Lower leg skin (tissue), 4 donors: ENCODE data around the gene PERM1. TPM values are rescaled to one million over a fixed set of nuclear protein-coding genes. Genes with fewer than 3 reads are reported as not detected.

ENCODE experiments used
- DNase-seq, 2 donors: peaks; one replicate each; pipeline ENCODE4 v3.0.0-alpha.2; 2019; ENCODE audit warnings: low spot score in 2 of 2
- H3K4me3 ChIP-seq: fragments of 200-600 bp; sonication (generic); 2 replicates; pipeline ENCODE4 v1.5.1; 2017; ENCODE audit warnings: mild to moderate bottlenecking, low read depth; ENCODE audit not compliant: poor library complexity, severe bottlenecking
- CTCF ChIP-seq, 3 donors: fragments of 450-650 bp; IDR thresholded peaks; one replicate each; pipeline ENCODE4 v1.5.1; 2016; ENCODE audit warnings: antibody characterized with exemption in 3 of 3, mild to moderate bottlenecking in 3 of 3, moderate library complexity in 2 of 3
- POLR2A ChIP-seq, 2 donors: fragments of 450-650 bp; IDR thresholded peaks; one replicate each; pipeline ENCODE4 v1.6.1; 2016 to 2017; ENCODE audit warnings: antibody characterized with exemption in 2 of 2, mild to moderate bottlenecking in 1 of 2, moderate library complexity in 1 of 2
- WGBS, 2 donors: methylation state at CpG; one replicate each; pipeline ENCODE4 v1.1.5; 2018; 5-methylcytosine and 5-hydroxymethylcytosine counted together
- intact Hi-C: fragments of 100-400 bp; cut with DNase I; formaldehyde crosslinking; loops from one replicate; pipeline ENCODE4 v1.15.0; 2023; ENCODE audit warnings: low total_unique reads
- total RNA-seq, 4 donors: library from RNA; depleted of rRNA; stranded (reverse); fragments of >200 nt; gene quantifications; one replicate each; pipeline ENCODE4 v1.1.0, GENCODE V29; 2016

Gene PERM1
- total RNA-seq, 4 donors from 2014 or later, result 0.17 to 0.46 (median 0.29) TPM; not detected in 1

GRCh38 chr1:958823-959730, 22.8 kb downstream of the PERM1 start, which contains the start of gene NOC2L:
Gene NOC2L, minus strand, starts transcription at chr1:959256. Its CDS starts 16 bp downstream, at chr1:959240.
- 5% methylated on average over 36 to 50 of the region's 101 CpGs for WGBS, 2 donors
- peak; percentile 91 to 99 for DNase-seq
- intact Hi-C loops, result no loop called here
- TF ChIP-seq CTCF (IDR thresholded peaks at IDR 0.05) (no peak), POLR2A (IDR thresholded peaks at IDR 0.05) (no peak)
- peak within 1 kb of the TSS; percentile 99 for H3K4me3 ChIP-seq

GRCh38 chr1:956636-957035, 25.3 kb downstream of the PERM1 start:
- no peak overlapping the region for H3K4me3 ChIP-seq
- TF ChIP-seq CTCF (IDR thresholded peaks at IDR 0.05) (no peak), POLR2A (IDR thresholded peaks at IDR 0.05) (no peak)
- intact Hi-C loops, result no loop called here
- no peak for DNase-seq
- whole genome bisulfite sequencing, 2 donors, result 85% methylated on average over 6 to 11 of the region's 11 CpGs

GRCh38 chr1:955474-955873, 26.4 kb downstream of the PERM1 start:
- TF ChIP-seq POLR2A (IDR thresholded peaks at IDR 0.05) (no peak), CTCF (IDR thresholded peaks at IDR 0.05) (no peak)
- WGBS, 2 donors, result 72 to 87% methylated on average over 6 of the region's 6 CpGs
- DNase-seq, result no peak
- intact Hi-C loops, result no loop called here
- no peak overlapping the region for H3K4me3 ChIP-seq

- TF ChIP-seq CTCF (IDR thresholded peaks at IDR 0.05) (no peak), POLR2A (IDR thresholded peaks at IDR 0.05) (no peak)
- 92 to 96% methylated on average over 13 of the region's 13 CpGs for WGBS, 2 donors
- intact Hi-C loops, result no loop called here
- DNase-seq, result no peak
- no peak overlapping the region for H3K4me3 ChIP-seq
Observed at GRCh38 chr1:954927-955326, 27.0 kb downstream of the PERM1 start.

- TF ChIP-seq POLR2A (IDR thresholded peaks at IDR 0.05) (no peak), CTCF (IDR thresholded peaks at IDR 0.05) (no peak)
- intact Hi-C loops, result no loop called here
- no peak for DNase-seq
- no peak overlapping the region for H3K4me3 ChIP-seq
- WGBS, 2 donors, result 92 to 93% methylated on average over 21 to 25 of the region's 32 CpGs
Observed at GRCh38 chr1:953524-954320, 28.2 kb downstream of the PERM1 start.
